ENCODE results near the gene IKBIP.

Gene IKBIP

DNA sequence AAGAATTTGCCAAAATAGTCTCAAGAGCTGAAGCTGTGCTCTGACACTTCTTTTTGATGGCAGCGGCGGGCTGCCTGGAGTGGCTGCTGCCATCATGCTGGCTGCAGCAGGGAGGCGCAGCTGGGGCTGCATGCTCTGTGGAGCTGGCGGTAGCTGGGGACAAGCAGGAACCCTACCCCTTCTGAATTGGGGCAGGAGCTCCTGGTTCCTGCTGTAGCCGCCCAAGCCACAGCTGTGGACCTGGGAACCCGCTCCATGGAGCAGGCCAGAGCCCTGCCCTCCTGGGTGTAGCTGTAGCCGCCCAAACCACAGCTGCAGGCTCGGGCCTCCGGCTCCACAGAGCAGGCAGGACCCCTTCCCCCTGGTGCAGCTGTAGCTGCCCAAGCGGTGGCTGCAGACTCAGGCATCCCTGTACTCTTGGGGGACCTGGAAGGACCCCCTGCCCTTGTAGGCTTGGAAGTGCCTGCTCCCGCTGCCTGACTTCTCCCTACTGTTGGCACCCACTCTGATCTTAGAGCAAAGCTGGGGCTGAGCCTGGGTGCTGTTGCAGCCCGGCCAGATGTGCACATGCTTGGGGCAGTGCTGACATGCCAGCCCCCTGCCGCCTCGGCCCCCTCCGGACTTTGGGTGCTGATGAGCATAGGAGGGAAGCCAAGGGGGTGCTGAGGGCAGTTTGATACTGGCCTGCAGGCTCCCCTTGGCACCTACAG is 33.8 kb upstream of the IKBIP start:
- DNase-seq (ENCODE audit: low spot score): no peak
- TF ChIP-seq, protein P1, sequence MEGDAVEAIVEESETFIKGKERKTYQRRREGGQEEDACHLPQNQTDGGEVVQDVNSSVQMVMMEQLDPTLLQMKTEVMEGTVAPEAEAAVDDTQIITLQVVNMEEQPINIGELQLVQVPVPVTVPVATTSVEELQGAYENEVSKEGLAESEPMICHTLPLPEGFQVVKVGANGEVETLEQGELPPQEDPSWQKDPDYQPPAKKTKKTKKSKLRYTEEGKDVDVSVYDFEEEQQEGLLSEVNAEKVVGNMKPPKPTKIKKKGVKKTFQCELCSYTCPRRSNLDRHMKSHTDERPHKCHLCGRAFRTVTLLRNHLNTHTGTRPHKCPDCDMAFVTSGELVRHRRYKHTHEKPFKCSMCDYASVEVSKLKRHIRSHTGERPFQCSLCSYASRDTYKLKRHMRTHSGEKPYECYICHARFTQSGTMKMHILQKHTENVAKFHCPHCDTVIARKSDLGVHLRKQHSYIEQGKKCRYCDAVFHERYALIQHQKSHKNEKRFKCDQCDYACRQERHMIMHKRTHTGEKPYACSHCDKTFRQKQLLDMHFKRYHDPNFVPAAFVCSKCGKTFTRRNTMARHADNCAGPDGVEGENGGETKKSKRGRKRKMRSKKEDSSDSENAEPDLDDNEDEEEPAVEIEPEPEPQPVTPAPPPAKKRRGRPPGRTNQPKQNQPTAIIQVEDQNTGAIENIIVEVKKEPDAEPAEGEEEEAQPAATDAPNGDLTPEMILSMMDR (IDR thresholded peaks at IDR 0.05; ENCODE audit: borderline replicate concordance, control extremely low read depth, extremely low read depth, insufficient read depth, missing control alignments): no peak
- in situ Hi-C loops (cut with MboI; ENCODE audit: low sequenced_read_pairs, unreplicated experiment): no loop called here

DNA sequence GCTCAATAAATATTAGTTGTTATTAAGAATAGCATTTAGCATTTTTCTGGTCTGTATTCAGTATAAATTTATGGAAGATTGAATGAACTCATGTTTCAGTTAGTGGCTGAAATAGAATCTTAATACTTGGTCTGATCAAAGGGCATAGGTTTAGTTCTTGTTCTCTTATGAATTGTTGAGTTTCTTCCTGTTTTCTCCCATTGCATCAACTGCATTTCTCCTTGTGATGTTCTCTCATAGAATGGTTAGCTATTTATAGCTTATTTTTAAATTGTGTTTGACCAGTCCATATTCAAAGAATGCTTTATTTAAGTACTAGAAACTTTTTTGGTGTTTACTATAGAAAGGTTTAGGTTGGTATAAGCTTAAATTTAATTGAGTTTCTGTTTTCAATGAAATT is 30.3 kb upstream of the IKBIP start:
- TF ChIP-seq, protein P1 (IDR thresholded peaks at IDR 0.05; ENCODE audit: borderline replicate concordance, control extremely low read depth, extremely low read depth, insufficient read depth, missing control alignments): no peak
- in situ Hi-C loops (cut with MboI; ENCODE audit: low sequenced_read_pairs, unreplicated experiment): no loop called here
- no peak for DNase-seq (ENCODE audit: low spot score)

DNA sequence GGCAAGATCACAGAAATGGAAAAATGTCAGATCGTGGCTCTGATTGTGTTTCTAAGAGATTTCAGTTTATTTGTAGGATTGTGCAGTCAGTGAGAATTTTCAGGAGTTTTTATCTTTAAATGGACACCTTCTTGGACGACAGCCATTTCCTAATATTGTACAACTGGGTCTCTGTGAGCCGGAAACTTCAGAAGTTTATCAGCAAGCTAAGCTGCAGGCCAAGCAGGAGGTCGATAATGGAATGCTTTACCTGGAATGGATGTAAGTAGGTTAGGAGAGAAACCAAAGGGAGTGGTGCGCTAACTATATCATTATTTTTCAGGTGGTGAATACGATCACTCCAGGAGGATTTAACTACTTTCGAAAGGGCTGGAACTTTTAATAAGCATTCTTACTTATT is 26.9 kb upstream of the IKBIP start:
- TF ChIP-seq, protein P1 (IDR thresholded peaks at IDR 0.05; ENCODE audit: borderline replicate concordance, control extremely low read depth, extremely low read depth, insufficient read depth, missing control alignments): no peak
- in situ Hi-C loops (cut with MboI; ENCODE audit: low sequenced_read_pairs, unreplicated experiment): no loop called here
- no peak for DNase-seq (ENCODE audit: low spot score)

DNA sequence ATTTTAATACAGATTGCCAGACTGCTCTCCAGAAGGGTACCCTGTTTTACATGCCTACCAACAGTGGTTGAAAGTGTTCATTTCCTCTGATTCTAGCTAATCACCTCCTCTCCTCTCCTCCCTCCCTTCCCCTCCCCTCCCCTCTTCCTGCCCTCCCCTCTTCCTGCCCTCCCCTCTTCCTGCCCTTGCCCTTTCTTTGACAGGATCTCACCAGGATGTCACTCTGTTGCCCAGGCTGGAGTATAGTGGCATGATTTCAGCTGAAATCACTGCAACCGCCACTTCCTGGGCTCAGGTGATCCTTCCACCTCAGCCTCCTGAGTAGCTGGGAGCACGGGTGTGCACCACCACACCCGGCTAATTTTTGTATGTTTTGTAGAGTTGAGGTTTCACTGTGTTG is 25.2 kb upstream of the IKBIP start:
- in situ Hi-C loops (cut with MboI; ENCODE audit: low sequenced_read_pairs, unreplicated experiment): no loop called here
- TF ChIP-seq, protein P1 (IDR thresholded peaks at IDR 0.05; ENCODE audit: borderline replicate concordance, control extremely low read depth, extremely low read depth, insufficient read depth, missing control alignments): no peak
- DNase-seq (ENCODE audit: low spot score): no peak

DNA sequence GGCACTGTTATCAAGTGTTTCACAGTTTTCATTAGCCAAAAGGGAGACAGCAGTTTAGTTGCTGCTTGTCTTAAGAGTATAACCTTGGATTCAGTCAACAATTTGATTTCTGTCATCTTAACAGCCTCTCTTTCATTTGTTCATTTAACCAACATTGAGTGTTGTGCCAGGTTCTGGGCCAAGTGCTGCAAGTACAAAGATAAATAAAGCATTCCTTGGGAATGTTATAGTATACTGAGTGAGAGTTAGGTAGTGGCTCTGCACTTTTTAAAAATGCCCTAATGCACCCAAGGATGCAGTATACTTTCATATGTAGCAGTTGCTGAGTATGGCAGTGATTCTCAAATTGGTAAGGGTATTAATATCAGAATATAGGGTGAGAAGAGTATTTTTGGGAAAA is 15.9 kb upstream of the IKBIP start:
- in situ Hi-C loops (cut with MboI; ENCODE audit: low sequenced_read_pairs, unreplicated experiment): no loop called here
- TF ChIP-seq, protein P1 (IDR thresholded peaks at IDR 0.05; ENCODE audit: borderline replicate concordance, control extremely low read depth, extremely low read depth, insufficient read depth, missing control alignments): no peak

DNA sequence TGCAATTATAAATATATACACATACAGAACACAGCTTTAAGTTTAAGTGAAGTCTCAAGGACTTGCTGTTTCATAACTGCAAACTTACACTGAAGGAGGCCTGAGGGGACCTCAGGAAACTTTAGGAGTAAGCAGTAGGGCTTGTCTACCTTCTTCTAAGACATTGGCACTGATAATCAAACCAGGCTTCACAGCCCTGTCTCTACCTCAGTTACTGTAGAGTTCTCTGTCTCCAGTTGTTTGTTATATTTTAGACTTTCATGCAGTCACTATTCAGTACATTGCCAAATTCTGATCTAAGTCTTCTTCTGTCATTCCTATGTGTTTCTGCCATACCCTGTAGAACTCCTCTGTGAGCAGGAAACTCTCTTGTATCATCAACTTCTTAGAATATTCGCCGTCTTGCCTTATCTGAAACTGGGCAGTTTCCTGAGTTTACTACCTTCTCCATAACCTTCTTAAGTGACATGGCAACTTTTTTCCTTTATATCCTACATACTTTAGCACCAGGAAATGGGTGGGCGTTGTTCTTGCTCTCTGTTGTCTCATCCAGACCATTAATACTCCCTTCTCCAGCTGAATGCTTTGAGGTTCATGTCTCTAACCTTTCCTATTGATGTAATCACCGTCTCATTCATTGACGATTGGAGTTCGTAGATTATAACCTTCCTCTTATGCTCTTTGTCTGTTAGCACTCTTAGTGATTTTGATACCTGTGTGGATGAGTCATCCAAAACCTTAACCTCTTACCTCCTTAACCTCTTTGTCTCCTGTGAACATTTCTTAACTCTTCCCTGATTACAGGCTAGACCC is 11.9 kb upstream of the IKBIP start:
- peak; percentile 32 for DNase-seq (ENCODE audit: low spot score)
- TF ChIP-seq, protein P1 (IDR thresholded peaks at IDR 0.05; ENCODE audit: borderline replicate concordance, control extremely low read depth, extremely low read depth, insufficient read depth, missing control alignments): no peak
- in situ Hi-C loops (cut with MboI; ENCODE audit: low sequenced_read_pairs, unreplicated experiment): no loop called here

More for the DNA sequence above, 15.9 kb upstream of the IKBIP start:
- no peak for DNase-seq (ENCODE audit: low spot score)
